ENCODE data around the gene CADPS2.

- TF ChIP-seq CTCF (IDR thresholded peaks at IDR 0.05) (no peak), ZFX (IDR thresholded peaks at IDR 0.05; ENCODE audit: borderline replicate concordance) (no peak)
Observed at GRCh38 chr7:122407195-122407594, 479.1 kb downstream of the CADPS2 start.
